ENCODE data around the gene ZNF134.

ZNF134 gene

GRCh38 chr19:57637379-57637778, 23.3 kb downstream of the ZNF134 start:
- DNase-seq (ENCODE audit: low spot score) (no peak), FAIRE-seq (no peak)

DNA sequence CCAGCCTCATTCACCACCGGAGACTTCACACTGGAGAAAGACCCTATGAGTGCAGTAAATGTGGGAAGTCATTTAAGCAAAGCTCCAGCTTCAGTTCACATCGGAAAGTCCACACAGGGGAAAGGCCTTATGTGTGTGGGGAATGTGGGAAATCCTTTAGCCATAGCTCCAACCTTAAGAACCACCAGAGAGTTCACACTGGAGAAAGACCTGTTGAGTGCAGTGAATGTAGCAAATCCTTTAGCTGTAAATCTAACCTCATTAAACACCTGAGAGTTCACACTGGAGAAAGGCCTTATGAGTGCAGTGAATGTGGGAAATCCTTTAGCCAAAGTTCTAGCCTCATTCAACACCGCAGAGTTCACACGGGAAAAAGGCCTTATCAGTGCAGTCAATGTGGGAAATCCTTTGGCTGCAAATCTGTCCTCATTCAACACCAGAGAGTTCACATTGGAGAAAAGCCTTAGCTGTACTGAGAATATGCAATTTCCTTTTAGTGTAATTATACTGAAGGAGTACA, 27.7 kb downstream of the ZNF134 start:
- FAIRE-seq (no peak), DNase-seq (ENCODE audit: low spot score) (no peak)

DNA sequence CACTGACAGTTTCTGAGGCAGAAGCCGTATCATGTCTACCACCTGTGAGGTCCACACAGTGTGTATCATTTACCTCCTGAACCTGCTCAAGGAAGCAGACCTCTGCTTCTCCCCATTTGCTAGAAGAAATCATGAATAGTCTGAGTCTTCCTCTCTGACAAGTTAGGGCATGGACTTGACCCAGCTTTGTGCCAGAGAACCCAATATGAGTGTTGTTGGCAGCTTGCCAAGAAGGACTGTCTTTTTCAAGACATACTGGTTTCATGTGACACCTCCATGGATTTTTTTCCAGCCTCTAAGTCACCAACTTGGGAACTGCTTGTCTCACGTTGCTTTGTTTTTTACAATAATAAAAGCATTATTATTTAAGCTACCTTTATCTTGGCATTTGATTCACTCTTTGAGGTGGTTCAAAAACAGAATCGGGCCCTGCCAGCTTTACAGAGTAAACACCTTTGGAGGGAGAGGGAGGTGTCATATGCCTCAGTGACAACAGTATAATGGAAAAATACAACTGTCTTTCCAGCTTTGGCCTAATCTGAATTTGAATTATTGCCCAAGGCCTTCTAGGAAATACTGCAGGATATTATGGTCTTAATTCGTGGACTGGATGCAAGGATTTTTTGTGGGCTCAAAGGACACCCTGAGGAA, 28.5 kb downstream of the ZNF134 start:
- FAIRE-seq (no peak), DNase-seq (ENCODE audit: low spot score) (no peak)

GRCh38 chr19:57643734-57644133, 29.7 kb downstream of the ZNF134 start:
- FAIRE-seq: no peak
- no peak for DNase-seq (ENCODE audit: low spot score)

- DNase-seq (ENCODE audit: low spot score): no peak
- FAIRE-seq: no peak
These were observed 34.4 kb downstream of the ZNF134 start for GRCh38 chr19:57648331-57649003.

DNA sequence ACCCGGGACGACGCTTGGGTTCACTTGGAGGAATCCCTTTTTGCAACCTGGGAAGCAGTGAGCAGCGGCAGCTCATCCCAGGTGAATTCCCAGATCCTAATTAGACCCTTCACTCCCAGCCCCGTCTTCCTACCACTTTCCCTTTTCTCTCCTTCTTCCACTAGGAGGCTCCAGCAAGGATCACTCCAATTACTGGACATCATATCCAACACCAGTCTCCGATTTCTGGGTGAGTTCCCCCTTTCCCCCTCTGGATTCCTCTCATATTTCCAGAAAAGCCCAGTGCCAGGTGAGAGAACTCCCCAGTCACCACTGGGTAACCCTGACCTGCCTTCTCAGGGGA, 37.6 kb downstream of the ZNF134 start:
- DNase-seq (ENCODE audit: low spot score) (no peak), FAIRE-seq (no peak)

DNA sequence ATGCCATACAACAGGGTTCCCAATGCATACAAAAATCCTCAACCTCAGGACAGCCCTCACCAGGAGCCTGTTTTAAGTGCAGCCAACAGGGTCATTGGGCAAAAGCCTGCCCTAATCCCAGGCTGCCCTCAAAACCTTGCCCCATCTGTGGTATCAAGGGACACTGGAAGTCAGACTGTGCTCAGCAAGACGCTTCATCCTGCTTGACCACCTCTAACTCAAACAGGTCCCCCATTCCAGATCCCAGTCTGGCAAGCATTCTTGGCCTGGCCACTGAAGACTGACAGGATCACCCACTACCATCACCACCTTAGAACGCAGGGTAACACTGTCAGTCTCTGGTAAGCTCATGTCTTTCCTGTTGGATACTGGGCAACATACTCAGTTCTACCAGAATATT, 39.6 kb downstream of the ZNF134 start:
- no peak for FAIRE-seq
- DNase-seq (ENCODE audit: low spot score): no peak

- no peak for FAIRE-seq
These were observed 41.4 kb downstream of the ZNF134 start for GRCh38 chr19:57655443-57655842.

GRCh38 chr19:57656346-57656745, 42.3 kb downstream of the ZNF134 start:
- FAIRE-seq: no peak

More at GRCh38 chr19:57655443-57655842, 41.4 kb downstream of the ZNF134 start:
- no peak for DNase-seq (ENCODE audit: low spot score)

DNA sequence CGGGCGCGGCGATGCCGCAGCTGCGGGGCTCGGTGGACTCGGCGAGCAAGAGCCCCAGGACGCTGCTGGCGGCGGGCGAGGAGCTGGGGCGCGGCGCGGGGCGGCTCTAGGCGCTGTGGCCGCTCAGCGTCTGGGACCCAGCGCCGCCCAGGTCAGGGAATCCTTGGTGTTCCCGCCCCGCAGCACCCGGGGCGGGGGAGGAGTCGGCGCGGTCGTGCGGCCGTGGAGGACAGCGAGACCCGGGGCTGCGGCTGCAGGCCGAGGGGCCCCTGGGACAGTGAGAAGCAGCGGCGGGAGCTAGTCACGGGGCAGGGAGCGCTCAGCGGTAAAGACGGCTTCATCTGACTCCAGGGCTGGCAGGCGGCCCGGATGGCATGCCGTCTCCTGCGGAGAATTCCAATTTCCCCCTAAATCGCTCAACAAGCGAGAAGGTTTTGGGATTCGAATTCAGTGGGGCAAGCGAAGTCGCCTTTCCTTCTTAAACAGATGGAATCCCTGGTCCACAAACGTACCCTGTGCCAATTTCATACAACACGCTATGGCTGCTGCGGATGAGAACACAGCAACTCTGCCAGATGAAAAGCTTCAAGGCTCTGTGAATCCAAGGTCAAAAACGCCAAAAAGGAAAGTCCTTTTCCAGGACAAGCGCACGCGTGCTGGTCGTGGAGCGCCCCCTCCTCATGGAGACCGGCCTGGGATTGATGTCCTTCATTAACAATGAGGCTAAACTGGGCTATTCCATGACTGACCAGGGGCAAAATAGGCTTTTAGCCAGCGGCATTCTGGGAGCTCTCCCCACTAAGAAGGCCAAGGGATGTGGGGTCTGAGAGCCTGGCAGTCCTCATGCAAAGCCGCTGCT, 50.5 kb downstream of the ZNF134 start:
- no peak for DNase-seq (ENCODE audit: low spot score)
- no peak for FAIRE-seq

More at GRCh38 chr19:57656346-57656745, 42.3 kb downstream of the ZNF134 start:
- DNase-seq (ENCODE audit: low spot score): no peak

DNA sequence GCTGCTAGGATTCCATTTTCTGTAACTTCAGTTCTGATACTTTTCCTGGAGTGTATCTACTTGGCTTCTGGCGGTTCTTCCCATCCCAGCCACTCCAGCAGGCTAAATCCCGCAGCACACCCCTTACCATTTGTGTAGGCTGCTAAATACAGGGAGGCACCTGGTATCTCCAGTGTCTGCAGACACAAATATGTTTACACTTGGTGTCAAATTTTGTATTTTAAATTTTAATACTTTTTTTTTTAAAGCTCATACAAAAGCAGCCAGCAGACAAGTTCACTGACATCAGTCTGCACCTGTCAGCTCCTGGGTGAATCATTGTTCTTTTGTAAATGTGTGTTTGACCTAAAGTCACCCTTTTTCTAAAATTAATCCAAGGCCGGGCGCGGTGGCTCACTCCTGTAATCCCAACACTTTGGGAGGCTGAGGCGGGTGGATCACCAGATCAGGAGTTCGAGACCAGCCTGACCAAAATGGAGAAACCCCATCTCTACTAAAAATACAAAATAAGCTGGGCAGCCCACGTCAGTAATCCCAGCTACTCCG, 51.3 kb downstream of the ZNF134 start:
- DNase-seq (ENCODE audit: low spot score) (no peak), FAIRE-seq (no peak)

DNA sequence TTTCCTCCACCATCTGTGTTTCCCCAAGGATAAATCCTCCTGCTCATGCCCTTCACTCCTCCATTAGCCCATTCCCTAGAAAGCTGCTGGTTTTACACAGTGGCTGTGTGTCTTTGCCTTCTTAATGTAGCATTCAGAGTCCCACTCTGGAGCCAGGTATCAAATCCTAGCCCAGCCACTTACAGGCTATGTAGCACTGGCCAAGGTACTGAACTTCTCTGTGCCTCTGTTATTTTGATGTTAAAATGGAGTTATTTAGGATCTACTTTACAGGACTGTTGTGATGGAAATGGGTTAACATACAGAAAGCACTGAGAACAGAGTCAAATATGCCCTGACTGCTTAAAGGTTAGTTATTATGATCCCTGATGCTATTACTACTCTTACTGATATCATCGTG, 53.2 kb downstream of the ZNF134 start:
- DNase-seq (ENCODE audit: low spot score) (no peak), FAIRE-seq (no peak)

DNA sequence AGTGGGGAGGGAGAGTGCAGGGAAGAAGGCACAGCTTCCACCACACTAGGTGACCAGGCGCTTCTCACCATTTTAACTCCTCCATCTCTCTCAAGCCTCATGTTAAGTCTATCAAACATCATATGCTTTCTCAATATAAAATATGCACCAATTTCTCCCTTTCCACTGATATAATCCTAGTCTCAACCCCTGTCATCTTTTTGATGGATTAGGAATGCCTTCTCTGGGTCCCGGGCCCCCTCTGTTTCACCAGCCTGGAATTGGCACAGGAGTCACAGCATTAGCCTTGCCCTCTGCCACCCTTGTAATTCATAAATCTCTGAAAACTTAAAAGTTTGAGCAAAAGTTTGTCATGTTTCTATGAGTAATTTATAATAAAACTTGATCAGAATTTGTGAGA, 54.6 kb downstream of the ZNF134 start, which contains the start of gene ZSCAN4:
Gene ZSCAN4, plus strand, starts transcription at position 301 of the 400 bp plus-strand sequence. CDS start 7,211 bp downstream, outside the sequence.
- FAIRE-seq: no peak
- DNase-seq (ENCODE audit: low spot score): no peak

DNA sequence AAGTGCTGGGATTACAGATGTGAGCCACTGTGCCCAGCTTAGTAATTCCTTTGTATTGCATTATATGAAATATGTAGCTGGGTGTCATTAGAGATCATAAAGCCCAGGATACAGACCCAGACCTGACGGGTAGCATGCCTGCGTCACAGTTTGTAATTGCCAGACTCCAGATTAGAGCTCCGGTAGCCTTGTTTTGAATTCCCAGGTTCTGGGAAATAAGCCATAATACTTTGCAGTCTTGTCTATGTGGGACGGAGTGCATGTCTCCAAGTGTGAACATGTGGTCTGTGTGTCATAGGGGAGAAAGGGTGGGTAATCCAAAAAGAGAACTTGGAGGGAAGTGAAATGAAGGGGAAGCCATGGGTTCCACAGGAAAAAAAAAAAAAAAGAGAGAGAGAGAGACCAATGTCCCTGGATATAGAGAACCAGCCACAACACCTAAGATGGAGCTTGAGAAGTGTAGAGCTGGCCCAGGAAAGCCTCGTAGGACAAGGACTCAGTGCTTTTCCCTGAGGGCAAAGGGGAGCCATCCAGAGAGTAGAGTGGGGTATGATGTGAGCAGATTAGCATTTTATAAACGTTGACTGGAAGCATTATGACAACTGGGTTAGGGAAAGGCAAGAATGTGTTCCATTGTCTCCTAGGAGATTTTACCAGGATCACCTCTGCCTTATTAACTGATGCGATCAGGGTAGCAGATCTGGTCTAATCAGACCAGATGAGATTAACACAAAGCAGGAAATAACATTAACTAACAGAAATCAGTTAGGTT, 57.3 kb downstream of the ZNF134 start:
- FAIRE-seq: no peak

GRCh38 chr19:57672466-57672865, 58.4 kb downstream of the ZNF134 start:
- no peak for FAIRE-seq
- no peak for DNase-seq (ENCODE audit: low spot score)

More for the DNA sequence above, 57.3 kb downstream of the ZNF134 start:
- no peak for DNase-seq (ENCODE audit: low spot score)
